ENCODE data around the gene RNF217. TPM values are rescaled to one million over a fixed set of nuclear protein-coding genes. Genes with fewer than 3 reads are reported as not detected.

RNF217 gene
- total RNA-seq, 1 experiment from 2014 or later, result 37.7 TPM

DNA sequence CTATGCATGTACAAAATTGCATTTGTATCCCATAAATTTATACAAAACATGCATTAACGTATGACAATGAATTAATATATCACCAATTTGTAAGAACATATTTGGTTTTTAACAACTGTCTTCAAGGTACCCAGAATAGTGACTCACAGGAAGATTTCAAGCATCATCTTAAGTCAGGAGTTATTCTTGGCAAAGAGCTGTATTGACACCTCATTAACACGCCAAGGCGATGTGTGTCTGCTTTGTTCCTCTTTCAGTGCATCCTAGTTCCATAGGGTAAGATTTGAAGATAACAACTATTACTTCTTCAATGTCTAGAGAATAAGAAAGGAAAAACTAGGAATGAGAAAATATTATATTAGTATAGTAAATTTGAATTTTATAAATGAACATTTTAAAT is 155.6 kb downstream of the RNF217 start:
- DNase-seq (ENCODE audit: low read depth, low spot score) (no peak), ATAC-seq (no peak)
- H3K9me3 ChIP-seq (ENCODE audit: control insufficient read depth, insufficient read depth, low read depth, low read length), result no peaks in the 10 kb centered on the region
- intact Hi-C loops (cut with micrococcal nuclease; ENCODE audit: unreplicated experiment) (loop anchor here (10.0 kb wide), 1 partner anchor 153 kb away; the partner anchor contains the start of gene RNF217), in situ Hi-C loops (cut with HindIII; ENCODE audit: low pct_unique_long_range_greater_than_20kb, low sequenced_read_pairs) (no loop called here)
- CTCF ChIA-PET, result no interaction called here
- no peaks in the 10 kb centered on the region for H3K27me3 ChIP-seq (ENCODE audit: control insufficient read depth, insufficient read depth, low read length)
- H3K4me3 ChIP-seq (ENCODE audit: low read depth in 2 of 2, low read length in 2 of 2), result no peak overlapping the region
- BruUV-seq (replicated peaks), result no TSS peak
- H3K27ac ChIP-seq (ENCODE audit: low read length), result no peak overlapping the region
- H3K36me3 ChIP-seq (ENCODE audit: control insufficient read depth, insufficient read depth, low read length), result no peaks in the 10 kb centered on the region
- no peaks in the 10 kb centered on the region; the same call in 1 of the 2 replicates for H3K4me1 ChIP-seq (ENCODE audit: control insufficient read depth, insufficient read depth, low read length)
- TF ChIP-seq, protein P1, sequence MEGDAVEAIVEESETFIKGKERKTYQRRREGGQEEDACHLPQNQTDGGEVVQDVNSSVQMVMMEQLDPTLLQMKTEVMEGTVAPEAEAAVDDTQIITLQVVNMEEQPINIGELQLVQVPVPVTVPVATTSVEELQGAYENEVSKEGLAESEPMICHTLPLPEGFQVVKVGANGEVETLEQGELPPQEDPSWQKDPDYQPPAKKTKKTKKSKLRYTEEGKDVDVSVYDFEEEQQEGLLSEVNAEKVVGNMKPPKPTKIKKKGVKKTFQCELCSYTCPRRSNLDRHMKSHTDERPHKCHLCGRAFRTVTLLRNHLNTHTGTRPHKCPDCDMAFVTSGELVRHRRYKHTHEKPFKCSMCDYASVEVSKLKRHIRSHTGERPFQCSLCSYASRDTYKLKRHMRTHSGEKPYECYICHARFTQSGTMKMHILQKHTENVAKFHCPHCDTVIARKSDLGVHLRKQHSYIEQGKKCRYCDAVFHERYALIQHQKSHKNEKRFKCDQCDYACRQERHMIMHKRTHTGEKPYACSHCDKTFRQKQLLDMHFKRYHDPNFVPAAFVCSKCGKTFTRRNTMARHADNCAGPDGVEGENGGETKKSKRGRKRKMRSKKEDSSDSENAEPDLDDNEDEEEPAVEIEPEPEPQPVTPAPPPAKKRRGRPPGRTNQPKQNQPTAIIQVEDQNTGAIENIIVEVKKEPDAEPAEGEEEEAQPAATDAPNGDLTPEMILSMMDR (IDR thresholded peaks at IDR 0.05), result no peak
- TF ChIP-seq, protein P2, sequence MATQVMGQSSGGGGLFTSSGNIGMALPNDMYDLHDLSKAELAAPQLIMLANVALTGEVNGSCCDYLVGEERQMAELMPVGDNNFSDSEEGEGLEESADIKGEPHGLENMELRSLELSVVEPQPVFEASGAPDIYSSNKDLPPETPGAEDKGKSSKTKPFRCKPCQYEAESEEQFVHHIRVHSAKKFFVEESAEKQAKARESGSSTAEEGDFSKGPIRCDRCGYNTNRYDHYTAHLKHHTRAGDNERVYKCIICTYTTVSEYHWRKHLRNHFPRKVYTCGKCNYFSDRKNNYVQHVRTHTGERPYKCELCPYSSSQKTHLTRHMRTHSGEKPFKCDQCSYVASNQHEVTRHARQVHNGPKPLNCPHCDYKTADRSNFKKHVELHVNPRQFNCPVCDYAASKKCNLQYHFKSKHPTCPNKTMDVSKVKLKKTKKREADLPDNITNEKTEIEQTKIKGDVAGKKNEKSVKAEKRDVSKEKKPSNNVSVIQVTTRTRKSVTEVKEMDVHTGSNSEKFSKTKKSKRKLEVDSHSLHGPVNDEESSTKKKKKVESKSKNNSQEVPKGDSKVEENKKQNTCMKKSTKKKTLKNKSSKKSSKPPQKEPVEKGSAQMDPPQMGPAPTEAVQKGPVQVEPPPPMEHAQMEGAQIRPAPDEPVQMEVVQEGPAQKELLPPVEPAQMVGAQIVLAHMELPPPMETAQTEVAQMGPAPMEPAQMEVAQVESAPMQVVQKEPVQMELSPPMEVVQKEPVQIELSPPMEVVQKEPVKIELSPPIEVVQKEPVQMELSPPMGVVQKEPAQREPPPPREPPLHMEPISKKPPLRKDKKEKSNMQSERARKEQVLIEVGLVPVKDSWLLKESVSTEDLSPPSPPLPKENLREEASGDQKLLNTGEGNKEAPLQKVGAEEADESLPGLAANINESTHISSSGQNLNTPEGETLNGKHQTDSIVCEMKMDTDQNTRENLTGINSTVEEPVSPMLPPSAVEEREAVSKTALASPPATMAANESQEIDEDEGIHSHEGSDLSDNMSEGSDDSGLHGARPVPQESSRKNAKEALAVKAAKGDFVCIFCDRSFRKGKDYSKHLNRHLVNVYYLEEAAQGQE (IDR thresholded peaks at IDR 0.05; ENCODE audit: insufficient read depth in 1 of 2, low read depth in 2 of 2, low read length in 1 of 2), result no peak
- no peak for TF ChIP-seq POLR2AphosphoS5 (IDR thresholded peaks at IDR 0.05; ENCODE audit: low read depth, low read length)
- TF ChIP-seq TCF7L2 (IDR thresholded peaks at IDR 0.05; ENCODE audit: low read depth, low read length), result no peak
- TF ChIP-seq SIN3A (IDR thresholded peaks at IDR 0.05; ENCODE audit: borderline replicate concordance, insufficient read depth, low read depth, low read length), result no peak
- POLR2A ChIA-PET, result no interaction called here

DNA sequence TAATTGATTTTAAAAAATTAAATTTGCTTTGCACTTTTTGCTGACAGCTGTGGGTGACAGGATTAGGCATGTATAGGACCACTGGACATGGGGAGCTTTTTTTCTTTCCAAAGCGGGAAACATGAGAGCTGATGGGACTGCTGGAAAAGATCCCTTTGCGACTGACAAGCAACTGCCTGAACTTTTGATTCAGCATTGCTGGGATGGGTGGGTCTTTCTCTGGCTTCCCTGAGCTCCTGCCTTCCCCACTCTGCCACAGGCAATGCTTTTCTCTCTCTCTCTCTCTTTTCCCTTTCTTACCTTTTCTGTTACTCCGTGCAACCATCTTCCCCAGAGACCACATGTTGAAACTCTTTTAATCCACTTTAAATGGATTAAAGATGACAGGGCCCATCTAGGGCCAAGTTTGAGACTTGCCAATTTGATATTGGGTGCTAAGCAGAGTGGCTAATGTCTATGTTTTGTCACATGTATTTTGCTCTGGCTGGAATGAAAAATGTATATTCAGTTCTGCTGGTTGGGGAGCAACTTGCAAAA is 157.9 kb downstream of the RNF217 start:
- POLR2A ChIA-PET, result no interaction called here
- CTCF ChIA-PET, result no interaction called here
- Histone ChIP-seq H3K27me3 (ENCODE audit: control insufficient read depth, insufficient read depth, low read length) (no peaks in the 10 kb centered on the region), H3K4me3 (ENCODE audit: low read depth in 2 of 2, low read length in 2 of 2) (no peak overlapping the region), H3K36me3 (ENCODE audit: control insufficient read depth, insufficient read depth, low read length) (no peaks in the 10 kb centered on the region), H3K4me1 (ENCODE audit: control insufficient read depth, insufficient read depth, low read length) (no peaks in the 10 kb centered on the region), H3K9me3 (ENCODE audit: control insufficient read depth, insufficient read depth, low read depth, low read length) (no peaks in the 10 kb centered on the region), H3K27ac (ENCODE audit: low read length) (no peak overlapping the region)
- BruUV-seq (replicated peaks), result no TSS peak
- in situ Hi-C loops (cut with HindIII; ENCODE audit: low pct_unique_long_range_greater_than_20kb, low sequenced_read_pairs), result no loop called here
- ATAC-seq, result no peak
- TF ChIP-seq, protein P1 (IDR thresholded peaks at IDR 0.05), result no peak
- TF ChIP-seq TCF7L2 (IDR thresholded peaks at IDR 0.05; ENCODE audit: low read depth, low read length) (no peak), SIN3A (IDR thresholded peaks at IDR 0.05; ENCODE audit: borderline replicate concordance, insufficient read depth, low read depth, low read length) (no peak), POLR2AphosphoS5 (IDR thresholded peaks at IDR 0.05; ENCODE audit: low read depth, low read length) (no peak)
- TF ChIP-seq, protein P2 (IDR thresholded peaks at IDR 0.05; ENCODE audit: insufficient read depth in 1 of 2, low read depth in 2 of 2, low read length in 1 of 2), result no peak
- no peak for DNase-seq (ENCODE audit: low read depth, low spot score)
- intact Hi-C loops (cut with micrococcal nuclease; ENCODE audit: unreplicated experiment), result no loop called here
